Keratinocyte (primary cell): Measurements from ENCODE around the gene APP. TPM values are rescaled to one million over a fixed set of nuclear protein-coding genes. Genes with fewer than 3 reads are reported as not detected.

Experiments
- DNase-seq: peaks from one replicate; pipeline ENCODE4 v3.0.0-alpha.2; 2011; ENCODE audit warnings: low read depth, missing footprints, low spot score
- FAIRE-seq: peaks from 2 replicates; lab custom pipeline; 2011; peaks lifted over from hg19 to GRCh38; lab: Jason Lieb, UNC
- H2AFZ ChIP-seq: 2 replicates; pipeline ENCODE4 v1.6.0; 2012; ENCODE audit warnings: low read length, control low read depth, inconsistent platforms; ENCODE audit not compliant: control insufficient read depth
- H3K27ac ChIP-seq: 2 replicates; pipeline ENCODE4 v1.5.1; 2011; ENCODE audit warnings: low read length; ENCODE audit not compliant: control insufficient read depth, insufficient read depth
- H3K27me3 ChIP-seq: 3 replicates; pipeline ENCODE4 v1.6.0; 2011; ENCODE audit warnings: low read length; ENCODE audit not compliant: control insufficient read depth, insufficient read depth; ENCODE audit errors: extremely low read depth
- H3K36me3 ChIP-seq, 2 experiments: 2 replicates in 1 of 2; 3 replicates in 1 of 2; pipeline ENCODE4 v1.5.1; 2011; ENCODE audit warnings: low read length in 2 of 2, mild to moderate bottlenecking in 1 of 2; ENCODE audit not compliant: control insufficient read depth in 2 of 2, insufficient read depth in 2 of 2; ENCODE audit errors: extremely low read depth in 1 of 2
- H3K4me1 ChIP-seq: 3 replicates; pipeline ENCODE4 v1.5.1; 2011; ENCODE audit warnings: low read length; ENCODE audit not compliant: control insufficient read depth, insufficient read depth; ENCODE audit errors: extremely low read depth
- H3K4me2 ChIP-seq: 3 replicates; pipeline ENCODE4 v1.6.0; 2011; ENCODE audit warnings: low read depth, low read length; ENCODE audit not compliant: control insufficient read depth, insufficient read depth; ENCODE audit errors: extremely low read depth
- H3K4me3 ChIP-seq, 3 experiments: fragments of 200-600 bp in 1 of 3; sonication (generic) in 1 of 3; 2 replicates in 2 of 3; 3 replicates in 1 of 3; pipeline ENCODE4 v1.5.1; 2011 to 2016; ENCODE audit warnings: low read length in 3 of 3, mild to moderate bottlenecking in 3 of 3, control low read depth in 2 of 3, inconsistent platforms in 1 of 3, low read depth in 1 of 3, mixed read lengths in 1 of 3, mixed run types in 1 of 3, moderate library complexity in 1 of 3; ENCODE audit not compliant: control insufficient read depth in 2 of 3, insufficient read depth in 2 of 3; ENCODE audit errors: extremely low read depth in 1 of 3
- H3K79me2 ChIP-seq: 2 replicates; pipeline ENCODE4 v1.6.0; 2012; ENCODE audit warnings: low read length; ENCODE audit not compliant: control insufficient read depth, insufficient read depth
- H3K9ac ChIP-seq: 3 replicates; pipeline ENCODE4 v1.6.0; 2011; ENCODE audit warnings: low read length; ENCODE audit not compliant: control insufficient read depth, insufficient read depth; ENCODE audit errors: extremely low read depth
- H3K9me1 ChIP-seq: 3 replicates; pipeline ENCODE4 v1.6.0; 2011; ENCODE audit warnings: low read length; ENCODE audit not compliant: control insufficient read depth, insufficient read depth; ENCODE audit errors: extremely low read depth
- H3K9me3 ChIP-seq: 2 replicates; pipeline ENCODE4 v1.5.1; 2012; ENCODE audit warnings: low read depth, low read length; ENCODE audit not compliant: control insufficient read depth
- H4K20me1 ChIP-seq: 3 replicates; pipeline ENCODE4 v1.6.0; 2011; ENCODE audit warnings: low read length; ENCODE audit not compliant: control insufficient read depth, insufficient read depth; ENCODE audit errors: extremely low read depth
- CTCF ChIP-seq, 3 experiments: IDR thresholded peaks in 1 of 3; conservative IDR thresholded peaks in 1 of 3; optimal IDR thresholded peaks in 1 of 3; 2 replicates in 2 of 3; 3 replicates in 1 of 3; pipeline versions ENCODE3 to v1.5.1; 2011; ENCODE audit warnings: low read length in 3 of 3, mild to moderate bottlenecking in 3 of 3, moderate library complexity in 2 of 3, control low read depth in 1 of 3, inconsistent platforms in 1 of 3; ENCODE audit not compliant: insufficient read depth in 2 of 3; ENCODE audit errors: extremely low read depth in 1 of 3
- EZH2 ChIP-seq: IDR thresholded peaks from one replicate; pipeline ENCODE4 v1.6.1; 2012; ENCODE audit warnings: inconsistent platforms, mild to moderate bottlenecking, low read length, moderate library complexity
- dilution Hi-C: fragments of 300-500 bp; cut with MboI; formaldehyde crosslinking; loops from one replicate; pipeline ENCODE4 v1.7.0; 2020; ENCODE audit warnings: low sequenced_read_pairs; ENCODE audit not compliant: extremely low pct_ligation_motif_present
- polyA plus RNA-seq, 5 experiments: library from polyadenylated mRNA; depleted of rRNA in 3 of 5; stranded (reverse) in 3 of 5; stranded (forward) in 1 of 5; unstranded in 1 of 5; fragments of >200 nt; gene quantifications; 1 replicate in 1 of 5; 2 replicates in 3 of 5; 3 replicates in 1 of 5; pipeline versions ENCODE4 v1.2.1 to v1.2.3, GENCODE V29; 2011 to 2012; ENCODE audit warnings: missing spikeins in 2 of 5, low read depth in 1 of 5, low replicate concordance in 1 of 5
- small RNA-seq, 3 experiments: library from RNA; depleted of rRNA; stranded (forward); fragments of <200 nt; gene quantifications; one replicate each; pipeline ENCODE3, GENCODE V24; 2012; ENCODE audit warnings: low read depth in 3 of 3, low replicate concordance in 1 of 3; ENCODE audit not compliant: insufficient read length in 3 of 3

Gene APP
- polyA plus RNA-seq, 1 donor (not counting 4 experiments of a cell fraction or from before 2014, with no cell fraction given): 1,015 TPM

- no peak overlapping the region for H3K9ac ChIP-seq
- H4K20me1 ChIP-seq: no peaks in the 10 kb centered on the region
- DNase-seq (no peak), FAIRE-seq (no peak)
- dilution Hi-C loops: no loop called here
- no peak overlapping the region for H3K4me3 ChIP-seq
- H3K27me3 ChIP-seq: no peaks in the 10 kb centered on the region
- peaks cover 18% of the 10 kb centered on the region for H3K4me1 ChIP-seq
- no peak overlapping the region for H3K4me2 ChIP-seq
- no peaks in the 10 kb centered on the region for H3K9me1 ChIP-seq
- H3K36me3 ChIP-seq: no peaks in the 10 kb centered on the region
- no peak overlapping the region for H3K27ac ChIP-seq
- no peaks in the 10 kb centered on the region for H3K9me3 ChIP-seq
- H3K79me2 ChIP-seq: no peaks in the 10 kb centered on the region
- TF ChIP-seq CTCF (optimal IDR thresholded peaks at IDR 0.05 in 1 of 3, IDR thresholded peaks at IDR 0.05 in 1 of 3, conservative IDR thresholded peaks at IDR 0.05 in 1 of 3; ENCODE audit: extremely low read depth in 1 of 3, insufficient read depth in 2 of 3, low read length in 3 of 3) (no peak), EZH2 (no peak)
- no peak overlapping the region for H2AFZ ChIP-seq
These were observed 339.1 kb downstream of the APP start for GRCh38 chr21:25831300-25831960.

Small RNAs within 50 kb of the gene (small RNA-seq; reads per million reads assigned to genes)
- gene RNU6-123P (0 reads per million in 3 experiments), gene RNU6-926P (0 reads per million in 3 experiments)
